ENCODE measurements around the gene L2HGDH.

L2HGDH gene

GRCh38 chr14:50218501-50218900 lies 93.5 kb downstream of the L2HGDH start:
- no peak for TF ChIP-seq CTCF (IDR thresholded peaks at IDR 0.05; ENCODE audit: extremely low read depth, missing control alignments)
- DNase-seq (ENCODE audit: low spot score), result no peak

GRCh38 chr14:50215416-50215815 lies 96.6 kb downstream of the L2HGDH start:
- no peak for TF ChIP-seq CTCF (IDR thresholded peaks at IDR 0.05; ENCODE audit: extremely low read depth, missing control alignments)
- no peak for DNase-seq (ENCODE audit: low spot score)

GRCh38 chr14:50213795-50214194 lies 98.2 kb downstream of the L2HGDH start:
- no peak for DNase-seq (ENCODE audit: low spot score)
- TF ChIP-seq CTCF (IDR thresholded peaks at IDR 0.05; ENCODE audit: extremely low read depth, missing control alignments), result no peak

- DNase-seq (ENCODE audit: low spot score), result no peak
- no peak for TF ChIP-seq CTCF (IDR thresholded peaks at IDR 0.05; ENCODE audit: extremely low read depth, missing control alignments)
Observed at GRCh38 chr14:50212726-50213125, 99.3 kb downstream of the L2HGDH start.

- no peak for TF ChIP-seq CTCF (IDR thresholded peaks at IDR 0.05; ENCODE audit: extremely low read depth, missing control alignments)
- DNase-seq (ENCODE audit: low spot score), result no peak
Observed at GRCh38 chr14:50210074-50210473, 102.0 kb downstream of the L2HGDH start.

GRCh38 chr14:50198499-50198898 lies 113.5 kb downstream of the L2HGDH start:
- DNase-seq (ENCODE audit: low spot score), result no peak
- no peak for TF ChIP-seq CTCF (IDR thresholded peaks at IDR 0.05; ENCODE audit: extremely low read depth, missing control alignments)

- TF ChIP-seq CTCF (IDR thresholded peaks at IDR 0.05; ENCODE audit: extremely low read depth, missing control alignments), result no peak
- no peak for DNase-seq (ENCODE audit: low spot score)
Observed at GRCh38 chr14:50191499-50191898, 120.5 kb downstream of the L2HGDH start.
